Fibroblast of lung (primary cell): ENCODE data around the gene STARD9. TPM values are rescaled to one million over a fixed set of nuclear protein-coding genes. Genes with fewer than 3 reads are reported as not detected.

Experiments used
- DNase-seq, 2 donors: peaks; one replicate each; pipeline versions ENCODE4 v3.0.0 to v3.0.0-alpha.2; 2010; ENCODE audit warnings: low read depth in 2 of 2
- H2AFZ ChIP-seq: 2 replicates; pipeline ENCODE4 v1.5.1; 2012; ENCODE audit warnings: low read length, control low read depth, inconsistent platforms
- H3K27ac ChIP-seq: 2 replicates; pipeline ENCODE4 v1.5.1; 2011; ENCODE audit warnings: low read length, control low read depth; ENCODE audit not compliant: insufficient read depth
- H3K27me3 ChIP-seq: 2 replicates; pipeline ENCODE4 v1.5.1; 2011; ENCODE audit warnings: mild to moderate bottlenecking, low read length; ENCODE audit not compliant: control insufficient read depth, insufficient read depth
- H3K36me3 ChIP-seq: 2 replicates; pipeline ENCODE4 v1.5.1; 2011; ENCODE audit warnings: low read length; ENCODE audit not compliant: control insufficient read depth, insufficient read depth
- H3K4me1 ChIP-seq: 2 replicates; pipeline ENCODE4 v1.5.1; 2011; ENCODE audit warnings: low read length; ENCODE audit not compliant: control insufficient read depth, insufficient read depth; ENCODE audit errors: extremely low read depth
- H3K4me2 ChIP-seq: 2 replicates; pipeline ENCODE4 v1.5.1; 2011; ENCODE audit warnings: low read length, control low read depth; ENCODE audit not compliant: insufficient read depth; ENCODE audit errors: extremely low read depth
- H3K4me3 ChIP-seq, 4 experiments: fragments of 200-600 bp in 1 of 4; sonication (generic) in 1 of 4; replicated peaks in 1 of 4; 2 replicates each; pipeline ENCODE4 v1.5.1; 2011 to 2016; ENCODE audit warnings: low read length in 4 of 4, low read depth in 3 of 4, mild to moderate bottlenecking in 3 of 4, control low read depth in 2 of 4, inconsistent platforms in 1 of 4, mixed read lengths in 1 of 4; ENCODE audit not compliant: insufficient read depth in 1 of 4; ENCODE audit errors: control extremely low read depth in 1 of 4
- H3K79me2 ChIP-seq: 2 replicates; pipeline ENCODE4 v1.5.1; 2012; ENCODE audit warnings: mild to moderate bottlenecking, low read length, inconsistent platforms; ENCODE audit not compliant: control insufficient read depth, insufficient read depth
- H3K9ac ChIP-seq: 2 replicates; pipeline ENCODE4 v1.5.1; 2011; ENCODE audit warnings: mild to moderate bottlenecking, low read length, control low read depth; ENCODE audit not compliant: insufficient read depth
- H3K9me3 ChIP-seq: 2 replicates; pipeline ENCODE4 v1.5.1; 2012; ENCODE audit warnings: low read depth, low read length; ENCODE audit not compliant: control insufficient read depth, insufficient read depth
- H4K20me1 ChIP-seq: 2 replicates; pipeline ENCODE4 v1.5.1; 2011; ENCODE audit warnings: low read length; ENCODE audit not compliant: control insufficient read depth, insufficient read depth; ENCODE audit errors: extremely low read depth
- CTCF ChIP-seq, 2 donors: IDR thresholded peaks in 1 of 2; conservative IDR thresholded peaks in 1 of 2; 1 replicate in 1 of 2; 2 replicates in 1 of 2; pipeline ENCODE4 v1.5.1; 2011 to 2012; ENCODE audit warnings: low read length in 2 of 2, control low read depth in 1 of 2, inconsistent platforms in 1 of 2, low read depth in 1 of 2, mild to moderate bottlenecking in 1 of 2
- EZH2 ChIP-seq: IDR thresholded peaks from 2 replicates; pipeline ENCODE4 v1.5.1; 2012; ENCODE audit warnings: low read length, control low read depth, mild to moderate bottlenecking; ENCODE audit errors: missing control alignments
- polyA plus RNA-seq, 2 donors: library from polyadenylated mRNA; depleted of rRNA in 1 of 2; stranded (reverse) in 1 of 2; unstranded in 1 of 2; fragments of >200 nt; gene quantifications; 2 replicates each; pipeline ENCODE4 v1.2.1, GENCODE V29; 2011 to 2012; ENCODE audit warnings: missing spikeins in 1 of 2
- total RNA-seq: library from RNA; depleted of rRNA; stranded (reverse); fragments of >200 nt; gene quantifications from 2 replicates; pipeline ENCODE4 v1.2.1, GENCODE V29; 2014

STARD9 gene
- total and polyA plus RNA-seq, 2 donors (not counting 1 experiment from before 2014, with no cell fraction given), result 2.5 to 8.3 TPM

DNA sequence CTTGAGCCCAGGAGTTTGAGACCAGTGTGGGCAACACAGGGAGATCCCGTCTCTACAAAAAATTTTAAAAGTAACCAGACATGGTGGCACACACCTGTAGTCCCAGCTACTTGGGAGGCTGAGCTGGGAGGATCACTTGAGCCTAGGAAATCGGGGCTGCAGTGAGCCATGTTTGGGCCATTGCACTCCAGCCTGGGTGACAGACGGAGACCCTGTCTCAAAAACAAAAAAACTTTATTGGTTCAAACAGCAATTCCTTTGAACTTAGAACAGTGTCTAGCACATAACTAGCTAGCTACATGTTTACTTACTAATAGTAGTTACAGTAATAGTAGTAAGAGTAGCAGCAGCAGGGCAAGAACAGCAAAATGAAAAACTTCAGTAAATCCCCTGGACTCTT, 16.7 kb upstream of the STARD9 start:
- H3K9me3 ChIP-seq, result no peaks in the 10 kb centered on the region
- H3K79me2 ChIP-seq, result peaks cover 6% of the 10 kb centered on the region
- H4K20me1 ChIP-seq, result no peaks in the 10 kb centered on the region
- no peaks in the 10 kb centered on the region for H3K27me3 ChIP-seq
- H3K4me3 ChIP-seq, result no peak overlapping the region
- no peak overlapping the region for H3K9ac ChIP-seq
- no peak overlapping the region for H2AFZ ChIP-seq
- no peaks in the 10 kb centered on the region for H3K4me1 ChIP-seq
- DNase-seq, result no peak
- TF ChIP-seq EZH2 (no peak), CTCF (conservative IDR thresholded peaks at IDR 0.05 in 1 of 2, IDR thresholded peaks at IDR 0.05 in 1 of 2; ENCODE audit: low read depth in 1 of 2, low read length in 2 of 2) (no peak)
- H3K36me3 ChIP-seq, result peaks cover 5% of the 10 kb centered on the region
- H3K27ac ChIP-seq, result no peak overlapping the region
- no peak overlapping the region for H3K4me2 ChIP-seq

DNA sequence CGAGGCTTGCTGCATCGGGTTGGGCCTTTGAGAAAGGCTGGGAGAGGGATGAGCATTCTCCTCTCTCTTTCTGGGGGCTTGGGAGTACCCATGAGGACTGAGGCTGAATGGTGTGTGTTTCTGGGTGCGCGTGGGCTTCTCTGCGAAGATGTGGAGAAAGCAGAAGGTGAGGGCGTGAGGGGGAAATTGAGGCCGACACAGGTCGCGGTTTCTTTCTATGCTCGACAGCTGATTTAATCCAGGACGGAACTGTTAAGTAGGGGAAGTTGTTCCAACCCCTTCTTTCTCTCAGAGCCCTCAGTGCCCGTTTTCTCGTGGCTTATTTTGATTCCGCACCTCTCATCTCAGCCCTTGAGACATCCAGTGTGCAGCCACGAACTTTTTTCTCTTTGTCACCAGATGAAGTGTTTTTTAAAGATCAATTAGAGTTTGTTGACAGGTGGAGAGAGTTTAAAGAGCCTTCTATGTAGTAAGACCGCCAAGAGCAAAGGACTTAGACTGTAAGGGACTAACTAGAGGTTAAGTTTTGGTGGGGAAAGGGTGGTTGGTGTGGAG, 711 bp downstream of the STARD9 start:
- DNase-seq, result no peak
- Histone ChIP-seq H3K9ac (peak overlapping the region; percentile 75), H2AFZ (peak overlapping the region; percentile 76), H3K36me3 (no peaks in the 10 kb centered on the region), H3K27me3 (no peaks in the 10 kb centered on the region), H3K27ac (peak overlapping the region; percentile 55), H3K4me3 (peak overlapping the region; percentile 59 to 87 (median 74)), H3K9me3 (no peaks in the 10 kb centered on the region), H4K20me1 (no peaks in the 10 kb centered on the region), H3K4me2 (peak overlapping the region; percentile 57), H3K4me1 (peaks cover 8% of the 10 kb centered on the region), H3K79me2 (peaks cover 1% of the 10 kb centered on the region)
- no peak for TF ChIP-seq CTCF (conservative IDR thresholded peaks at IDR 0.05 in 1 of 2, IDR thresholded peaks at IDR 0.05 in 1 of 2; ENCODE audit: low read depth in 1 of 2, low read length in 2 of 2)

DNA sequence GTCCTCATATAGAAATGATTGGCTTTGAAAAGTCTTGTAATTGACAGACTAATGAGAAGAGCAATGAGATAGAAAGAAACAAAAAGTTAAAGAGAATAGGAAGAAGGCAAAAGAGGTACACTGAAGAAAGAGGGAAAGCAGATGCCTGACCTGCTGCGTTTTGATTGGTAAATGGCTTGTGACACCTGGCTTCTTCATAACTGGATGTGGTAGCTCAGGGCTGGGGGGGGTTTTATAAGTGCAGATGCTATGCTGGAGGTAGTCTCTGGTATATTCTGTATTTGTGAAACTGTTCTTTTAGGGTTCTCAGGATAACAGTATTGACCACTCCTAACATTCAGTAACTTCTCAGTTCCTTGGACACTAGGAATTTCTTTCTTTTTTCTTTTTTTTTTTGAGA, 1.4 kb downstream of the STARD9 start:
- Histone ChIP-seq H3K36me3 (no peaks in the 10 kb centered on the region), H2AFZ (no peak overlapping the region), H3K79me2 (peaks cover 1% of the 10 kb centered on the region), H3K4me2 (peak overlapping the region; percentile 57), H4K20me1 (no peaks in the 10 kb centered on the region), H3K27ac (no peak overlapping the region), H3K9ac (no peak overlapping the region), H3K27me3 (no peaks in the 10 kb centered on the region), H3K4me1 (peaks cover 13% of the 10 kb centered on the region), H3K9me3 (no peaks in the 10 kb centered on the region), H3K4me3 (peak overlapping the region in 3 of 4 experiments; percentile 59 to 87 (median 79))
- TF ChIP-seq CTCF (conservative IDR thresholded peaks at IDR 0.05 in 1 of 2, IDR thresholded peaks at IDR 0.05 in 1 of 2; ENCODE audit: low read depth in 1 of 2, low read length in 2 of 2) (no peak), EZH2 (no peak)
- DNase-seq, result no peak
